ENCODE data around the gene IVL.

The IVL gene

GRCh38 chr1:152942161-152942560 lies 33.8 kb downstream of the IVL start:
- 77 to 80% methylated on average over 2 of the region's 2 CpGs for WGBS, 2 experiments
- H3K27ac ChIP-seq (ENCODE audit: insufficient read depth, low read depth, low read length, poor library complexity, severe bottlenecking): no peak overlapping the region
- no peak overlapping the region for H3K4me3 ChIP-seq (ENCODE audit: insufficient read depth, low read depth, low read length)
- no peaks in the 10 kb centered on the region for H3K36me3 ChIP-seq (ENCODE audit: control insufficient read depth, insufficient read depth, low read length)
- H3K4me1 ChIP-seq (ENCODE audit: control insufficient read depth, insufficient read depth, low read length): no peaks in the 10 kb centered on the region
- no peaks in the 10 kb centered on the region for H3K9me3 ChIP-seq (ENCODE audit: control insufficient read depth, low read length)
- no peaks in the 10 kb centered on the region for H3K27me3 ChIP-seq (ENCODE audit: control insufficient read depth, insufficient read depth, low read length, poor library complexity, severe bottlenecking)

- Histone ChIP-seq H3K4me1 (ENCODE audit: control insufficient read depth, insufficient read depth, low read length) (no peaks in the 10 kb centered on the region), H3K36me3 (ENCODE audit: control insufficient read depth, insufficient read depth, low read length) (no peaks in the 10 kb centered on the region), H3K4me3 (ENCODE audit: insufficient read depth, low read depth, low read length) (no peak overlapping the region), H3K27ac (ENCODE audit: insufficient read depth, low read depth, low read length, poor library complexity, severe bottlenecking) (no peak overlapping the region), H3K27me3 (ENCODE audit: control insufficient read depth, insufficient read depth, low read length, poor library complexity, severe bottlenecking) (no peaks in the 10 kb centered on the region), H3K9me3 (ENCODE audit: control insufficient read depth, low read length) (no peaks in the 10 kb centered on the region)
- WGBS, 2 experiments: 37 to 78% methylated on average over 1 to 3 of the region's 3 CpGs
These were observed 37.9 kb downstream of the IVL start for GRCh38 chr1:152946248-152946647.

GRCh38 chr1:152946651-152947256 lies 38.4 kb downstream of the IVL start, which contains the start of gene SPRR5:
Gene SPRR5, plus strand, starts transcription at chr1:152947206. Its CDS starts 1,349 bp downstream, at chr1:152948555.
- Histone ChIP-seq H3K36me3 (ENCODE audit: control insufficient read depth, insufficient read depth, low read length) (no peaks in the 10 kb centered on the region), H3K4me3 (ENCODE audit: insufficient read depth, low read depth, low read length) (no peak within 1 kb of the TSS), H3K4me1 (ENCODE audit: control insufficient read depth, insufficient read depth, low read length) (no peaks in the 10 kb centered on the region), H3K27me3 (ENCODE audit: control insufficient read depth, insufficient read depth, low read length, poor library complexity, severe bottlenecking) (no peaks in the 10 kb centered on the region), H3K27ac (ENCODE audit: insufficient read depth, low read depth, low read length, poor library complexity, severe bottlenecking) (no peak within 1 kb of the TSS), H3K9me3 (ENCODE audit: control insufficient read depth, low read length) (no peaks in the 10 kb centered on the region)
- WGBS, 2 experiments: 71 to 77% methylated on average over 3 to 4 of the region's 4 CpGs

- H3K36me3 ChIP-seq (ENCODE audit: control insufficient read depth, insufficient read depth, low read length): no peaks in the 10 kb centered on the region
- 71 to 81% methylated on average over 5 of the region's 5 CpGs for WGBS, 2 experiments
- H3K4me1 ChIP-seq (ENCODE audit: control insufficient read depth, insufficient read depth, low read length): no peaks in the 10 kb centered on the region
- H3K27me3 ChIP-seq (ENCODE audit: control insufficient read depth, insufficient read depth, low read length, poor library complexity, severe bottlenecking): no peaks in the 10 kb centered on the region
- H3K4me3 ChIP-seq (ENCODE audit: insufficient read depth, low read depth, low read length): no peak overlapping the region
- peaks cover 2% of the 10 kb centered on the region for H3K9me3 ChIP-seq (ENCODE audit: control insufficient read depth, low read length)
- no peak overlapping the region for H3K27ac ChIP-seq (ENCODE audit: insufficient read depth, low read depth, low read length, poor library complexity, severe bottlenecking)
These were observed 43.4 kb downstream of the IVL start for GRCh38 chr1:152951711-152952110.

- peaks cover 2% of the 10 kb centered on the region for H3K9me3 ChIP-seq (ENCODE audit: control insufficient read depth, low read length)
- no peak overlapping the region for H3K4me3 ChIP-seq (ENCODE audit: insufficient read depth, low read depth, low read length)
- no peak overlapping the region for H3K27ac ChIP-seq (ENCODE audit: insufficient read depth, low read depth, low read length, poor library complexity, severe bottlenecking)
- WGBS, 2 experiments: 75 to 79% methylated on average over 6 to 7 of the region's 7 CpGs
- H3K4me1 ChIP-seq (ENCODE audit: control insufficient read depth, insufficient read depth, low read length): no peaks in the 10 kb centered on the region
- H3K36me3 ChIP-seq (ENCODE audit: control insufficient read depth, insufficient read depth, low read length): no peaks in the 10 kb centered on the region
- no peaks in the 10 kb centered on the region for H3K27me3 ChIP-seq (ENCODE audit: control insufficient read depth, insufficient read depth, low read length, poor library complexity, severe bottlenecking)
These were observed 45.4 kb downstream of the IVL start for GRCh38 chr1:152953761-152954160.

GRCh38 chr1:152954436-152954835 lies 46.1 kb downstream of the IVL start:
- no peaks in the 10 kb centered on the region for H3K36me3 ChIP-seq (ENCODE audit: control insufficient read depth, insufficient read depth, low read length)
- no peaks in the 10 kb centered on the region for H3K4me1 ChIP-seq (ENCODE audit: control insufficient read depth, insufficient read depth, low read length)
- no peaks in the 10 kb centered on the region for H3K27me3 ChIP-seq (ENCODE audit: control insufficient read depth, insufficient read depth, low read length, poor library complexity, severe bottlenecking)
- WGBS, 2 experiments: 80 to 82% methylated on average over 5 of the region's 6 CpGs
- H3K9me3 ChIP-seq (ENCODE audit: control insufficient read depth, low read length): peaks cover 2% of the 10 kb centered on the region
- no peak overlapping the region for H3K4me3 ChIP-seq (ENCODE audit: insufficient read depth, low read depth, low read length)
- H3K27ac ChIP-seq (ENCODE audit: insufficient read depth, low read depth, low read length, poor library complexity, severe bottlenecking): no peak overlapping the region

- Histone ChIP-seq H3K4me1 (ENCODE audit: control insufficient read depth, insufficient read depth, low read length) (no peaks in the 10 kb centered on the region), H3K27ac (ENCODE audit: insufficient read depth, low read depth, low read length, poor library complexity, severe bottlenecking) (no peak overlapping the region), H3K4me3 (ENCODE audit: insufficient read depth, low read depth, low read length) (no peak overlapping the region), H3K27me3 (ENCODE audit: control insufficient read depth, insufficient read depth, low read length, poor library complexity, severe bottlenecking) (no peaks in the 10 kb centered on the region), H3K9me3 (ENCODE audit: control insufficient read depth, low read length) (peaks cover under 1% of the 10 kb centered on the region), H3K36me3 (ENCODE audit: control insufficient read depth, insufficient read depth, low read length) (no peaks in the 10 kb centered on the region)
- WGBS, 2 experiments: 76 to 84% methylated on average over 3 of the region's 3 CpGs
These were observed 49.2 kb downstream of the IVL start for GRCh38 chr1:152957561-152957960.

- Histone ChIP-seq H3K27ac (ENCODE audit: insufficient read depth, low read depth, low read length, poor library complexity, severe bottlenecking) (no peak overlapping the region), H3K36me3 (ENCODE audit: control insufficient read depth, insufficient read depth, low read length) (no peaks in the 10 kb centered on the region), H3K9me3 (ENCODE audit: control insufficient read depth, low read length) (no peaks in the 10 kb centered on the region), H3K27me3 (ENCODE audit: control insufficient read depth, insufficient read depth, low read length, poor library complexity, severe bottlenecking) (no peaks in the 10 kb centered on the region), H3K4me1 (ENCODE audit: control insufficient read depth, insufficient read depth, low read length) (no peaks in the 10 kb centered on the region), H3K4me3 (ENCODE audit: insufficient read depth, low read depth, low read length) (no peak overlapping the region)
- WGBS, 2 experiments: 58 to 71% methylated on average over 1 of the region's 3 CpGs
These were observed 50.9 kb downstream of the IVL start for GRCh38 chr1:152959273-152959672.

GRCh38 chr1:152959801-152960451 lies 51.6 kb downstream of the IVL start:
- Histone ChIP-seq H3K4me3 (ENCODE audit: insufficient read depth, low read depth, low read length) (no peak overlapping the region), H3K27me3 (ENCODE audit: control insufficient read depth, insufficient read depth, low read length, poor library complexity, severe bottlenecking) (no peaks in the 10 kb centered on the region), H3K9me3 (ENCODE audit: control insufficient read depth, low read length) (no peaks in the 10 kb centered on the region), H3K27ac (ENCODE audit: insufficient read depth, low read depth, low read length, poor library complexity, severe bottlenecking) (no peak overlapping the region), H3K4me1 (ENCODE audit: control insufficient read depth, insufficient read depth, low read length) (no peaks in the 10 kb centered on the region), H3K36me3 (ENCODE audit: control insufficient read depth, insufficient read depth, low read length) (no peaks in the 10 kb centered on the region)
- 91 to 92% methylated on average over 10 of the region's 10 CpGs for WGBS, 2 experiments

- WGBS, 2 experiments: 70 to 80% methylated on average over 10 of the region's 10 CpGs
- no peaks in the 10 kb centered on the region for H3K9me3 ChIP-seq (ENCODE audit: control insufficient read depth, low read length)
- no peaks in the 10 kb centered on the region for H3K36me3 ChIP-seq (ENCODE audit: control insufficient read depth, insufficient read depth, low read length)
- no peak overlapping the region for H3K4me3 ChIP-seq (ENCODE audit: insufficient read depth, low read depth, low read length)
- H3K4me1 ChIP-seq (ENCODE audit: control insufficient read depth, insufficient read depth, low read length): no peaks in the 10 kb centered on the region
- H3K27me3 ChIP-seq (ENCODE audit: control insufficient read depth, insufficient read depth, low read length, poor library complexity, severe bottlenecking): no peaks in the 10 kb centered on the region
- no peak overlapping the region for H3K27ac ChIP-seq (ENCODE audit: insufficient read depth, low read depth, low read length, poor library complexity, severe bottlenecking)
These were observed 52.2 kb downstream of the IVL start for GRCh38 chr1:152960452-152961044.

Measured in ectodermal cell (in vitro differentiated cells).